Measurements from ENCODE around the gene WDR86.

Gene WDR86

DNA sequence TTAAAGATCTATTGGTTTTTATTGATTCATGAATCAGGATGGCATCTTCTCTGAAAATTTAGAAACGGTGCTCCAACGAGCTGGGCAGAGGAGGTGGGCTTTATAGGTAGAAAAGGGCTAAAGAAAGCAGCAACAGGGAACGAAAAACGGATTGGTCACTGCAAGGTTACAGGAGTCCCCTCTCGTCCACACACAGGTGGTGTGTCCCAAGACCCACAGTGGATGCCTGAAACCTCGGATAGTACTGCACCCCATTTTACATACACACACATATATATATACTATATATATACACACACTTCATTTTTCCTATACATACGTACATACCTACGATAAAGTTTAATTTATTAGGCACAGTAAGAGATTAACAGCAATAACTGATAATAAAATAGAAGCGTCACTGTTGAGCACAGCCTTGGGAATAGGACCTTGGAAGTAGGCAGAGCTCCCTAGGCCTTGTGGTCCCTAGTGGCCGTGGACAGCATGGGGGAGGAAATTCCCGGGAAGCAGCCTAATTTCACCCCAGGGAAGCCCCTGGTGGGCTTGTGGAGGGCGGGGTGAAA is 69.0 kb downstream of the WDR86 start:
- peak; percentile 25 for ATAC-seq
- TF ChIP-seq OSR1 (CRISPR knock-in tag; IDR thresholded peaks at IDR 0.05), result no peak
- TF ChIP-seq ZNF565 (CRISPR knock-in tag; conservative IDR thresholded peaks at IDR 0.05; ENCODE audit: low read depth), result no peak
- TF ChIP-seq RARB (CRISPR knock-in tag; IDR thresholded peaks at IDR 0.05), result no peak
- TF ChIP-seq TCF4 (CRISPR knock-in tag; IDR thresholded peaks at IDR 0.05; ENCODE audit: borderline replicate concordance), result no peak
- no peak for TF ChIP-seq PPARA (CRISPR knock-in tag; IDR thresholded peaks at IDR 0.05; ENCODE audit: borderline replicate concordance)

DNA sequence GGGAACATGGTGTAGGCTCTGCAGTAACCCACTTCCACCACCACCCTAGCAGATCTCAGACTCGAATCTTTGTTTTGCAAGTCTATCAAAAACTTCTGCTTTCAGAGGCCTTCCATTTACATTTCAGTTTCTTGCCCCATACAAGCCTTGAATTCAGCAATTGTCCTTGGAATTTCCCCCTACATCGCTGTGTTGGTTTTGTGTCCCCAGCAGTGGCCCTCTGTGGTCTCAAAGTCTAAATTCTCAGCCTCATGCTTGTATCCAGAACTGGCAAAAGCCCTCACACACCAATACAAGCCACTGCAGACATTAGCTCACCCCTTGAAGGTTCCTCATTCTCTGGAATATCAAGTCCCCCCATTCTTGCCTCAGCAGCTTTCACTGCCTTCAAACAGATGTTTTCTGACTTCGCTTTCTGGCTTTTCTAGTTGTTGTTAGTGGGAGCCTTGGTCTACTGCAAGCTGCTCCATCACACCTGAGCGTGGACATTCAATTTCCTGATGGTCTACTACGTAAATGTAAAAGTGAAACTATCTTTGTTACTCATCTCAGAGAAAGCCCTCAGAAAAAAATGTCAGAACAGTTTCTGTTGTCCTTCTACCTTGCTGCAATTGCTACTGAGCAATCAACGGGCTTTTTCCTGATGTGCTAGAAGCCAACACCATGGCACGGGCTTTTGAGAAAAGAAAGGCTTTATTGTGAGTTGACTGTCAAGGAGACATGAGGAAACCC is 70.0 kb downstream of the WDR86 start:
- TF ChIP-seq TCF4 (CRISPR knock-in tag; IDR thresholded peaks at IDR 0.05; ENCODE audit: borderline replicate concordance), result no peak
- TF ChIP-seq, protein P1, sequence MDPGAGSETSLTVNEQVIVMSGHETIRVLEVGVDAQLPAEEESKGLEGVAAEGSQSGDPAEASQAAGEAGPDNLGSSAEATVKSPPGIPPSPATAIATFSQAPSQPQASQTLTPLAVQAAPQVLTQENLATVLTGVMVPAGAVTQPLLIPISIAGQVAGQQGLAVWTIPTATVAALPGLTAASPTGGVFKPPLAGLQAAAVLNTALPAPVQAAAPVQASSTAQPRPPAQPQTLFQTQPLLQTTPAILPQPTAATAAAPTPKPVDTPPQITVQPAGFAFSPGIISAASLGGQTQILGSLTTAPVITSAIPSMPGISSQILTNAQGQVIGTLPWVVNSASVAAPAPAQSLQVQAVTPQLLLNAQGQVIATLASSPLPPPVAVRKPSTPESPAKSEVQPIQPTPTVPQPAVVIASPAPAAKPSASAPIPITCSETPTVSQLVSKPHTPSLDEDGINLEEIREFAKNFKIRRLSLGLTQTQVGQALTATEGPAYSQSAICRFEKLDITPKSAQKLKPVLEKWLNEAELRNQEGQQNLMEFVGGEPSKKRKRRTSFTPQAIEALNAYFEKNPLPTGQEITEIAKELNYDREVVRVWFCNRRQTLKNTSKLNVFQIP (CRISPR knock-in tag; IDR thresholded peaks at IDR 0.05; ENCODE audit: borderline replicate concordance, low read depth), result no peak
- no peak for ATAC-seq

DNA sequence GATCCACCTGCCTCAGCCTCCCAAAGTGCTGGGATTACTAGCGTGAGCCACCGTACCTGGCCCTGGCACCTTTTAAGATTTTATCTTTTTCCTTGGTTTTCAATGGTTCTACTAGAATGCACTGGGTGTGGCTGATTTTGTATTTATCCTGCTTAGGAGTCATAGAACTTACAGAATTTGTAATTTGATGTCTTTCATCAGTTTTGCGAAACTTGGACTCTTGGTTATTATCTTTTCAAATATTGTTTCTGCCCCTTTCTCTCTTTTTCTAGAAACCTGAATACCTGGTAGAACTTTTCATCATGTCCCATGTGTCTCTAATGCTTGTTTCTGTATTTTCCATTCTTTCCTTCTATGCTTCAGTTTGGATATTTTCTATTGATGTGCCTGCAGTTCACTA is 71.0 kb downstream of the WDR86 start:
- TF ChIP-seq ARNTL (CRISPR knock-in tag; IDR thresholded peaks at IDR 0.05; ENCODE audit: borderline replicate concordance, low read depth), result no peak
- no peak for TF ChIP-seq ISL1 (CRISPR knock-in tag; IDR thresholded peaks at IDR 0.05)
- TF ChIP-seq, protein P2, sequence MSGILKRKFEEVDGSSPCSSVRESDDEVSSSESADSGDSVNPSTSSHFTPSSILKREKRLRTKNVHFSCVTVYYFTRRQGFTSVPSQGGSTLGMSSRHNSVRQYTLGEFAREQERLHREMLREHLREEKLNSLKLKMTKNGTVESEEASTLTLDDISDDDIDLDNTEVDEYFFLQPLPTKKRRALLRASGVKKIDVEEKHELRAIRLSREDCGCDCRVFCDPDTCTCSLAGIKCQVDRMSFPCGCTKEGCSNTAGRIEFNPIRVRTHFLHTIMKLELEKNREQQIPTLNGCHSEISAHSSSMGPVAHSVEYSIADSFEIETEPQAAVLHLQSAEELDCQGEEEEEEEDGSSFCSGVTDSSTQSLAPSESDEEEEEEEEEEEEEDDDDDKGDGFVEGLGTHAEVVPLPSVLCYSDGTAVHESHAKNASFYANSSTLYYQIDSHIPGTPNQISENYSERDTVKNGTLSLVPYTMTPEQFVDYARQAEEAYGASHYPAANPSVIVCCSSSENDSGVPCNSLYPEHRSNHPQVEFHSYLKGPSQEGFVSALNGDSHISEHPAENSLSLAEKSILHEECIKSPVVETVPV (CRISPR knock-in tag; IDR thresholded peaks at IDR 0.05), result no peak
- TF ChIP-seq ZFP30 (CRISPR knock-in tag; IDR thresholded peaks at IDR 0.05), result no peak
- TF ChIP-seq RARB (CRISPR knock-in tag; IDR thresholded peaks at IDR 0.05), result no peak
- ATAC-seq, result no peak

DNA sequence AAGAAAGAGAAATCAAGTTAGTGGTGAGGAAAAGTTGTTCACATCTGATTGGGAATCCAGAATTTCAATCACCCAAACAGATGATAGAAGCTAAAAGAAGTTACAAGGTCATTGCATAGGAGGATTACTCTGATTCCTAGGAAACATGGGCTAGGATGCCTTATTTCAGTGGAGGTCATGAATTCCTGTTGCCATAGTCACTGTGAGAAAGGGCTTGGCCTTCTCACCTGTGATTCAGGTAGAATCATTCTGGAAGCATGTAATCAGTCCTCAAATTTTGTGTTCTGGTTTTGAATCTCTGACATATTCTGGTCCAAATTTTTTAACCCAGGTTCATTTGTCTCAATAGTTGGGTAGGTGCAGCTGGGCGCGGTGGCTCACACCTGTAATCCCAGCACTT is 72.5 kb downstream of the WDR86 start:
- ATAC-seq, result no peak

More for the DNA sequence above, 72.5 kb downstream of the WDR86 start:
- TF ChIP-seq, protein P3, sequence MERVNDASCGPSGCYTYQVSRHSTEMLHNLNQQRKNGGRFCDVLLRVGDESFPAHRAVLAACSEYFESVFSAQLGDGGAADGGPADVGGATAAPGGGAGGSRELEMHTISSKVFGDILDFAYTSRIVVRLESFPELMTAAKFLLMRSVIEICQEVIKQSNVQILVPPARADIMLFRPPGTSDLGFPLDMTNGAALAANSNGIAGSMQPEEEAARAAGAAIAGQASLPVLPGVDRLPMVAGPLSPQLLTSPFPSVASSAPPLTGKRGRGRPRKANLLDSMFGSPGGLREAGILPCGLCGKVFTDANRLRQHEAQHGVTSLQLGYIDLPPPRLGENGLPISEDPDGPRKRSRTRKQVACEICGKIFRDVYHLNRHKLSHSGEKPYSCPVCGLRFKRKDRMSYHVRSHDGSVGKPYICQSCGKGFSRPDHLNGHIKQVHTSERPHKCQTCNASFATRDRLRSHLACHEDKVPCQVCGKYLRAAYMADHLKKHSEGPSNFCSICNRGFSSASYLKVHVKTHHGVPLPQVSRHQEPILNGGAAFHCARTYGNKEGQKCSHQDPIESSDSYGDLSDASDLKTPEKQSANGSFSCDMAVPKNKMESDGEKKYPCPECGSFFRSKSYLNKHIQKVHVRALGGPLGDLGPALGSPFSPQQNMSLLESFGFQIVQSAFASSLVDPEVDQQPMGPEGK (CRISPR knock-in tag; IDR thresholded peaks at IDR 0.05; ENCODE audit: borderline replicate concordance), result no peak
- TF ChIP-seq BACH2 (CRISPR knock-in tag; IDR thresholded peaks at IDR 0.05; ENCODE audit: borderline replicate concordance), result no peak
- TF ChIP-seq, protein P4, sequence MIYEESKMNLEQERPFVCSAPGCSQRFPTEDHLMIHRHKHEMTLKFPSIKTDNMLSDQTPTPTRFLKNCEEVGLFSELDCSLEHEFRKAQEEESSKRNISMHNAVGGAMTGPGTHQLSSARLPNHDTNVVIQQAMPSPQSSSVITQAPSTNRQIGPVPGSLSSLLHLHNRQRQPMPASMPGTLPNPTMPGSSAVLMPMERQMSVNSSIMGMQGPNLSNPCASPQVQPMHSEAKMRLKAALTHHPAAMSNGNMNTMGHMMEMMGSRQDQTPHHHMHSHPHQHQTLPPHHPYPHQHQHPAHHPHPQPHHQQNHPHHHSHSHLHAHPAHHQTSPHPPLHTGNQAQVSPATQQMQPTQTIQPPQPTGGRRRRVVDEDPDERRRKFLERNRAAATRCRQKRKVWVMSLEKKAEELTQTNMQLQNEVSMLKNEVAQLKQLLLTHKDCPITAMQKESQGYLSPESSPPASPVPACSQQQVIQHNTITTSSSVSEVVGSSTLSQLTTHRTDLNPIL (CRISPR knock-in tag; IDR thresholded peaks at IDR 0.05; ENCODE audit: low read depth), result no peak
- TF ChIP-seq ZFP30 (CRISPR knock-in tag; IDR thresholded peaks at IDR 0.05), result no peak
- TF ChIP-seq ZFP3 (CRISPR knock-in tag; IDR thresholded peaks at IDR 0.05), result no peak
- no peak for TF ChIP-seq ESRRG (CRISPR knock-in tag; IDR thresholded peaks at IDR 0.05)
- no peak for TF ChIP-seq ZNF565 (CRISPR knock-in tag; conservative IDR thresholded peaks at IDR 0.05; ENCODE audit: low read depth)
- no peak for TF ChIP-seq SNAI2 (CRISPR knock-in tag; IDR thresholded peaks at IDR 0.05)
- TF ChIP-seq ZC3H10 (CRISPR knock-in tag; IDR thresholded peaks at IDR 0.05), result no peak
- TF ChIP-seq ZNF70 (CRISPR knock-in tag; IDR thresholded peaks at IDR 0.05), result no peak
- TF ChIP-seq PPARA (CRISPR knock-in tag; IDR thresholded peaks at IDR 0.05; ENCODE audit: borderline replicate concordance), result no peak
- TF ChIP-seq, protein P1 (CRISPR knock-in tag; IDR thresholded peaks at IDR 0.05; ENCODE audit: borderline replicate concordance, low read depth), result no peak
- TF ChIP-seq GLIS3 (CRISPR knock-in tag; IDR thresholded peaks at IDR 0.05), result no peak
- no peak for TF ChIP-seq TCF4 (CRISPR knock-in tag; IDR thresholded peaks at IDR 0.05; ENCODE audit: borderline replicate concordance)

Measured in SK-N-SH treated with all-trans-retinoic acid at 6 μM for 48 hours (cell line).